Body of pancreas (tissue), 4 donors: ENCODE results near the gene SMIM1. TPM values are rescaled to one million over a fixed set of nuclear protein-coding genes. Genes with fewer than 3 reads are reported as not detected.

Source experiments
- ATAC-seq: fragments of 150-250 bp; one replicate; pipeline ENCODE4 v1.9.1; 2016
- DNase-seq, 4 donors: peaks; one replicate each; pipeline ENCODE4 v3.0.0-alpha.2; 2019
- H3K27ac ChIP-seq, 4 donors: fragments of 200-600 bp; sonication (generic); 1 replicate in 3 of 4; 2 replicates in 1 of 4; pipeline versions ENCODE4 v1.5.1 to v1.6.1; 2016 to 2019; ENCODE audit warnings: mild to moderate bottlenecking in 1 of 4, mixed read lengths in 1 of 4, moderate library complexity in 1 of 4
- H3K27me3 ChIP-seq, 2 donors: fragments of 200-600 bp; sonication (generic); one replicate each; pipeline ENCODE4 v1.6.0; 2016; ENCODE audit warnings: mild to moderate bottlenecking in 1 of 2
- H3K36me3 ChIP-seq, 2 donors: fragments of 200-600 bp; sonication (generic); replicated peaks in 1 of 2; 2 replicates each; pipeline ENCODE4 v1.5.1; 2016; ENCODE audit warnings: low read depth in 2 of 2; ENCODE audit not compliant: insufficient read depth in 1 of 2
- H3K4me1 ChIP-seq: fragments of 200-600 bp; sonication (generic); one replicate; pipeline ENCODE4 v1.6.0; 2016
- H3K4me3 ChIP-seq, 2 donors: fragments of 200-600 bp; sonication (generic); 1 replicate in 1 of 2; 2 replicates in 1 of 2; pipeline ENCODE4 v1.5.1; 2016 to 2019
- H3K9me3 ChIP-seq, 3 donors: fragments of 200-600 bp; sonication (generic); 1 replicate in 2 of 3; 2 replicates in 1 of 3; pipeline ENCODE4 v1.5.1; 2016
- CTCF ChIP-seq, 7 experiments: fragments of 450-650 bp in 4 of 7; fragments of 200-600 bp in 3 of 7; sonication (generic) in 3 of 7; IDR thresholded peaks; one replicate each; pipeline ENCODE4 v1.5.1; 2016 to 2019; ENCODE audit warnings: antibody characterized with exemption in 7 of 7
- POLR2A ChIP-seq, 3 donors: fragments of 450-650 bp; IDR thresholded peaks; one replicate each; pipeline ENCODE4 v1.6.1; 2016; ENCODE audit warnings: antibody characterized with exemption in 3 of 3, mild to moderate bottlenecking in 2 of 3
- WGBS, 2 donors: methylation state at CpG; one replicate each; pipeline ENCODE4 v1.1.5; 2017; 5-methylcytosine and 5-hydroxymethylcytosine counted together
- intact Hi-C: fragments of 100-400 bp; cut with DNase I; formaldehyde crosslinking; loops from one replicate; pipeline ENCODE4 v1.15.1; 2023
- total RNA-seq, 2 donors: library from RNA; depleted of rRNA; stranded (reverse); fragments of >200 nt; gene quantifications; one replicate each; pipeline ENCODE4 v1.1.0, GENCODE V29; 2016

Gene SMIM1
- total RNA-seq, 2 donors from 2014 or later, result 5.2 TPM; not detected in 1

DNA sequence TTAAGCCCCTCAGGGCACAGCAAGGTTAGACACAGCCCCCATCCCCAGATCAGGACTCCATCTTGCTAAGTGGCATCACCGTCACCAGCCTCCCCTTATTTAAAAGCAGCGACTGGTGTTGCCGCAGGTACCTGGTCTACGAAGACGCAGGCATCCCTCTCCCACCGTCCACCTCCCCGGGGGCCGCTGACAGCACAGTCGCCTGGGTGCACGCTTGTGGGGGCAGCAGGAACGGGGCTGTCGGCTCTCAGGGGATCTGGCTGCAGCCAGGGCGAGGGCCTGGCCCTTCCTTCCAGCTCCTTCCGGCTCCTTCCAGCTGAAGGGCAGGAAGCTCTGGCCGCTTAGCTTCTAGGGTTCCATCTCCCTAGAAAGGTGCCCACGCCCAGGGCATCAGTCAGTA lies 37.9 kb upstream of the SMIM1 start:
- no peaks in the 10 kb centered on the region for H3K27me3 ChIP-seq
- H3K4me1 ChIP-seq, result no peaks in the 10 kb centered on the region
- ATAC-seq, result no peak
- 91 to 95% methylated on average over 11 to 14 of the region's 16 CpGs for WGBS, 2 donors
- TF ChIP-seq CTCF (IDR thresholded peaks at IDR 0.05) (no peak), POLR2A (IDR thresholded peaks at IDR 0.05) (no peak)
- peaks cover 0 to 5% of the 10 kb centered on the region in 2 donors for H3K36me3 ChIP-seq
- H3K27ac ChIP-seq, result no peak overlapping the region
- H3K9me3 ChIP-seq, result no peaks in the 10 kb centered on the region
- H3K4me3 ChIP-seq, result no peak overlapping the region
- intact Hi-C loops, result no loop called here
- no peak for DNase-seq

- TF ChIP-seq CTCF (IDR thresholded peaks at IDR 0.05) (no peak), POLR2A (IDR thresholded peaks at IDR 0.05) (no peak)
- Histone ChIP-seq H3K4me1 (no peaks in the 10 kb centered on the region), H3K27ac (no peak overlapping the region), H3K4me3 (no peak overlapping the region), H3K9me3 (no peaks in the 10 kb centered on the region), H3K27me3 (no peaks in the 10 kb centered on the region), H3K36me3 (peaks cover 0 to 5% of the 10 kb centered on the region in 2 donors)
- DNase-seq, result no peak
- WGBS, 2 donors, result 84 to 91% methylated on average over 9 to 12 of the region's 12 CpGs
- intact Hi-C loops, result no loop called here
- ATAC-seq, result no peak
Observed at GRCh38 chr1:3735027-3735681, 37.4 kb upstream of the SMIM1 start.

GRCh38 chr1:3735688-3736087 lies 36.9 kb upstream of the SMIM1 start:
- no peak for TF ChIP-seq POLR2A (IDR thresholded peaks at IDR 0.05)
- no peak for TF ChIP-seq CTCF (IDR thresholded peaks at IDR 0.05)
- H3K4me1 ChIP-seq, result no peaks in the 10 kb centered on the region
- no peak for ATAC-seq
- DNase-seq, result no peak
- H3K27ac ChIP-seq, result no peak overlapping the region
- 77 to 88% methylated on average over 7 to 13 of the region's 13 CpGs for WGBS, 2 donors
- H3K36me3 ChIP-seq, result peaks cover 0 to 5% of the 10 kb centered on the region in 2 donors
- H3K4me3 ChIP-seq, result no peak overlapping the region
- H3K9me3 ChIP-seq, result no peaks in the 10 kb centered on the region
- intact Hi-C loops, result no loop called here
- H3K27me3 ChIP-seq, result no peaks in the 10 kb centered on the region

DNA sequence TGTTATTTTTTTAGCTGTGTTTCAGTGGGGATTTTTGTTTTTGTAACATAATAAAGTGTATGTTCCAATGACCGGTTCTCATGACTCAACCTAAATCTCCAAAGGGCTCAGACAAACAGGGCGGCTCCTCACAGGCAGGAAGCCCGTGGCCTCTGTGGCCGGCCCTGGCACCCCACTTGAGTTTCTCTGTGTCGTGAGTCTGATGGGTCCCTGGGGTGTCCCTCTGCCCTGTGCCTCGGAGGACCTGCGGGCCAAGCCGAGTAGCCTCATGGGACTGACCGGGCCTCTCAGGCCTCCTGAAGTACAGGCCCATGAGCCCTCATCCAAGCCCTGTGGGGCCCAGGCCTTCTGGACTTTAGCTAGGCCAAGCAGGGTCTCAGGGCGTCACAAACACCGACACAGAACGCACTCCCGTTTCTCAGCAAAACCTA lies 36.4 kb upstream of the SMIM1 start:
- Histone ChIP-seq H3K4me3 (no peak overlapping the region), H3K27me3 (no peaks in the 10 kb centered on the region), H3K27ac (no peak overlapping the region), H3K4me1 (no peaks in the 10 kb centered on the region), H3K36me3 (peaks cover 0 to 5% of the 10 kb centered on the region in 2 donors), H3K9me3 (no peaks in the 10 kb centered on the region)
- ATAC-seq (no peak), DNase-seq (no peak)
- 85 to 89% methylated on average over 12 to 13 of the region's 13 CpGs for WGBS, 2 donors
- TF ChIP-seq CTCF (IDR thresholded peaks at IDR 0.05) (no peak), POLR2A (IDR thresholded peaks at IDR 0.05) (no peak)
- intact Hi-C loops, result no loop called here

DNA sequence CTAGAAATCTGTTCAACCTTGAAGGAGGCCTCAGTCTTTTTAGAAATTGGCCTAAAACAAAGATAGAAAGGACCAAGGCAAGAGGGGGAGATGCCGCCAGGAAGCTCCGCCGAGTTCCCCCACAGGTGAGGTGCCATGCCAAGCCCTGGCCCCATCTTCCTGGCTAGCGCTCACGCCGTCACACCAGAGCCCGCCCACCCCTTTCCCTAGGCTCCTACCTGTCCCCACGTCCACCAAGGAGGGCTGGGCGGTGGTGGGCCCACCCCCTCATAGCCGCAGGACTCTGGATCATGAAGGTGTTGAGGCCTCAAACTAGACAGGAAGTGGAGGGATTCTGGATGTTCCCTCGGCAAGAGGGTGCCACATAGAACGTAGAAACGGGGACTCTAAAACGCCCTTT lies 35.8 kb upstream of the SMIM1 start:
- no peak for DNase-seq
- no peaks in the 10 kb centered on the region for H3K27me3 ChIP-seq
- 82 to 87% methylated on average over 7 to 13 of the region's 14 CpGs for WGBS, 2 donors
- TF ChIP-seq CTCF (IDR thresholded peaks at IDR 0.05), result no peak
- TF ChIP-seq POLR2A (IDR thresholded peaks at IDR 0.05), result no peak
- H3K9me3 ChIP-seq, result no peaks in the 10 kb centered on the region
- ATAC-seq, result no peak
- H3K27ac ChIP-seq, result no peak overlapping the region
- H3K4me1 ChIP-seq, result no peaks in the 10 kb centered on the region
- H3K36me3 ChIP-seq, result peaks cover 0 to 5% of the 10 kb centered on the region in 2 donors
- H3K4me3 ChIP-seq, result no peak overlapping the region
- intact Hi-C loops, result no loop called here
